ENCODE results near the gene GLYATL2.

- TF ChIP-seq CTCF (IDR thresholded peaks at IDR 0.05; ENCODE audit: control extremely low read depth in 1 of 3, insufficient read depth in 1 of 3, low read depth in 1 of 3, low read length in 3 of 3) (no peak), SRF (IDR thresholded peaks at IDR 0.05; ENCODE audit: low read depth, low read length) (no peak), CBX8 (IDR thresholded peaks at IDR 0.05; ENCODE audit: borderline replicate concordance, low read depth, low read length) (no peak), EP300 (IDR thresholded peaks at IDR 0.05; ENCODE audit: borderline replicate concordance in 1 of 2, low read depth in 2 of 2, low read length in 2 of 2) (no peak), POLR2A (IDR thresholded peaks at IDR 0.05; ENCODE audit: control extremely low read depth in 1 of 2, low read depth in 2 of 2, low read length in 2 of 2) (no peak), RAD21 (IDR thresholded peaks at IDR 0.05 in 1 of 2, conservative IDR thresholded peaks at IDR 0.05 in 1 of 2; ENCODE audit: low read depth in 2 of 2, low read length in 2 of 2) (no peak), HDAC6 (IDR thresholded peaks at IDR 0.05; ENCODE audit: low read depth, low read length) (no peak), EGR1 (IDR thresholded peaks at IDR 0.05; ENCODE audit: borderline replicate concordance, low read depth, low read length) (no peak)
Observed at GRCh38 chr11:58811499-58811898, 33.0 kb downstream of the GLYATL2 start.
